IPS DF 6.9 (cell line): ENCODE results near the gene YBX2.

Experiments used
- DNase-seq: peaks from one replicate; pipeline ENCODE4 v3.0.0-alpha.2; 2013; ENCODE audit warnings: low read depth, low spot score
- H3K27ac ChIP-seq: one replicate; pipeline ENCODE4 v1.5.1; 2013; ENCODE audit warnings: low read length, control low read depth
- H3K27me3 ChIP-seq: 2 replicates; pipeline ENCODE4 v1.6.1; 2013; ENCODE audit warnings: mild to moderate bottlenecking, low read length; ENCODE audit not compliant: control insufficient read depth, insufficient read depth
- H3K36me3 ChIP-seq: 2 replicates; pipeline ENCODE4 v1.6.1; 2013; ENCODE audit warnings: low read length; ENCODE audit not compliant: control insufficient read depth, insufficient read depth
- H3K4me1 ChIP-seq: 2 replicates; pipeline ENCODE4 v1.6.1; 2013; ENCODE audit warnings: low read length; ENCODE audit not compliant: control insufficient read depth, insufficient read depth
- H3K4me3 ChIP-seq: 2 replicates; pipeline ENCODE4 v1.5.1; 2013; ENCODE audit warnings: mild to moderate bottlenecking, low read length
- H3K9me3 ChIP-seq: 2 replicates; pipeline ENCODE4 v1.6.1; 2013; ENCODE audit warnings: low read length, inconsistent platforms; ENCODE audit not compliant: control insufficient read depth, insufficient read depth
- WGBS: extraction: QIAGEN DNeasy Blood & Tissue Kit; methylation state at CpG from one replicate; pipeline ENCODE4 v1.1.7; 2013; ENCODE audit warnings: mixed read lengths, missing lambda C conversion rate; ENCODE audit not compliant: insufficient read length, insufficient coverage; 5-methylcytosine and 5-hydroxymethylcytosine counted together

The YBX2 gene

GRCh38 chr17:7243453-7243729 is 51.0 kb downstream of the YBX2 start:
- Histone ChIP-seq H3K9me3 (no peaks in the 10 kb centered on the region), H3K27ac (no peak overlapping the region), H3K36me3 (peaks cover 4% of the 10 kb centered on the region; the same call in 1 of the 2 replicates), H3K4me1 (no peaks in the 10 kb centered on the region; the same call in 1 of the 2 replicates), H3K27me3 (no peaks in the 10 kb centered on the region), H3K4me3 (peak overlapping the region; percentile 13; the same call in 1 of the 2 replicates)
- WGBS: no CpG with 5 or more reads among the region's 2 CpGs
- no peak for DNase-seq

GRCh38 chr17:7242717-7243452 is 51.6 kb downstream of the YBX2 start:
- Histone ChIP-seq H3K4me3 (peak overlapping the region; percentile 84; the same call in 1 of the 2 replicates), H3K4me1 (no peaks in the 10 kb centered on the region; the same call in 1 of the 2 replicates), H3K27me3 (no peaks in the 10 kb centered on the region), H3K27ac (no peak overlapping the region), H3K36me3 (peaks cover 4% of the 10 kb centered on the region; the same call in 1 of the 2 replicates), H3K9me3 (no peaks in the 10 kb centered on the region)
- no peak for DNase-seq
- WGBS: no CpG with 5 or more reads among the region's 49 CpGs

GRCh38 chr17:7241783-7242716 is 52.4 kb downstream of the YBX2 start, which contains the start of gene GABARAP:
Gene GABARAP, minus strand, starts transcription at chr17:7242449. Its CDS starts 119 bp downstream, at chr17:7242330.
- H3K9me3 ChIP-seq: no peaks in the 10 kb centered on the region
- H3K4me3 ChIP-seq: peak within 1 kb of the TSS; percentile 84
- no CpG with 5 or more reads among the region's 62 CpGs for WGBS
- H3K36me3 ChIP-seq: peaks cover 4% of the 10 kb centered on the region; the same call in 1 of the 2 replicates
- no peaks in the 10 kb centered on the region for H3K27me3 ChIP-seq
- H3K27ac ChIP-seq: no peak within 1 kb of the TSS
- DNase-seq: no peak
- H3K4me1 ChIP-seq: no peaks in the 10 kb centered on the region; the same call in 1 of the 2 replicates

GRCh38 chr17:7241090-7241733 is 53.2 kb downstream of the YBX2 start:
- H3K36me3 ChIP-seq: peaks cover 11% of the 10 kb centered on the region
- no CpG with 5 or more reads among the region's 9 CpGs for WGBS
- no peaks in the 10 kb centered on the region for H3K9me3 ChIP-seq
- no peak overlapping the region for H3K27ac ChIP-seq
- H3K27me3 ChIP-seq: no peaks in the 10 kb centered on the region
- DNase-seq: no peak
- peak overlapping the region; percentile 84; the same call in 1 of the 2 replicates for H3K4me3 ChIP-seq
- no peaks in the 10 kb centered on the region; the same call in 1 of the 2 replicates for H3K4me1 ChIP-seq

GRCh38 chr17:7240375-7240774 is 54.1 kb downstream of the YBX2 start:
- H3K27ac ChIP-seq: no peak overlapping the region
- no peaks in the 10 kb centered on the region for H3K9me3 ChIP-seq
- H3K4me3 ChIP-seq: no peak overlapping the region
- H3K36me3 ChIP-seq: peaks cover 19% of the 10 kb centered on the region
- no CpG with 5 or more reads among the region's 4 CpGs for WGBS
- no peaks in the 10 kb centered on the region for H3K27me3 ChIP-seq
- DNase-seq: no peak
- no peaks in the 10 kb centered on the region; the same call in 1 of the 2 replicates for H3K4me1 ChIP-seq

GRCh38 chr17:7239091-7240027 is 55.1 kb downstream of the YBX2 start, which contains the start of gene PHF23:
Gene PHF23, minus strand, starts transcription at chr17:7239457. Its CDS starts 178 bp downstream, at chr17:7239279.
- WGBS: no CpG with 5 or more reads among the region's 72 CpGs
- no peak within 1 kb of the TSS for H3K27ac ChIP-seq
- H3K9me3 ChIP-seq: no peaks in the 10 kb centered on the region
- peaks cover 20% of the 10 kb centered on the region for H3K36me3 ChIP-seq
- H3K4me1 ChIP-seq: peaks cover 2% of the 10 kb centered on the region; the same call in 1 of the 2 replicates
- H3K27me3 ChIP-seq: no peaks in the 10 kb centered on the region
- H3K4me3 ChIP-seq: peak within 1 kb of the TSS; percentile 95
- peak; percentile 99 for DNase-seq

- peaks cover 16% of the 10 kb centered on the region for H3K36me3 ChIP-seq
- no peaks in the 10 kb centered on the region for H3K27me3 ChIP-seq
- no peak for DNase-seq
- no peaks in the 10 kb centered on the region for H3K9me3 ChIP-seq
- peaks cover 2% of the 10 kb centered on the region; the same call in 1 of the 2 replicates for H3K4me1 ChIP-seq
- peak overlapping the region; percentile 95 for H3K4me3 ChIP-seq
- H3K27ac ChIP-seq: no peak overlapping the region
- WGBS: no CpG with 5 or more reads among the region's 39 CpGs
These were observed 55.9 kb downstream of the YBX2 start for GRCh38 chr17:7238420-7239090.
